Measurements from ENCODE around the gene EMX1. TPM values are rescaled to one million over a fixed set of nuclear protein-coding genes. Genes with fewer than 3 reads are reported as not detected.

Gene EMX1
- total RNA-seq, 2 experiments from 2014 or later = not detected

- Histone ChIP-seq H3K27ac (ENCODE audit: low read depth, low read length, poor library complexity, severe bottlenecking) (no peak overlapping the region), H3K4me2 (ENCODE audit: low read length) (no peak overlapping the region), H4K20me1 (ENCODE audit: insufficient read depth, low read length) (peaks cover 4% of the 10 kb centered on the region; the same call in 1 of the 2 replicates), H3K9me2 (ENCODE audit: insufficient read depth, low read length) (no peaks in the 10 kb centered on the region), H2AFZ (ENCODE audit: low read length) (no peak overlapping the region), H3K4me3 (ENCODE audit: low read depth, low read length, poor library complexity, severe bottlenecking) (no peak overlapping the region), H3K36me3 (ENCODE audit: insufficient read depth, low read length) (no peaks in the 10 kb centered on the region), H3K9me3 (ENCODE audit: low read length) (no peaks in the 10 kb centered on the region), H3K79me2 (ENCODE audit: insufficient read depth, low read depth, low read length) (no peaks in the 10 kb centered on the region), H3K4me1 (ENCODE audit: insufficient read depth, low read length, poor library complexity, severe bottlenecking) (no peaks in the 10 kb centered on the region)
- ChIA-PET POLR2A (interaction anchor here (0.8 kb wide), 1 partner anchor 625 kb away, joined by 3 read pairs; no protein-coding TSS in a partner anchor), CTCF (ENCODE audit: unreplicated experiment) (interaction anchor here (0.5 to 0.6 kb wide), 2 partner anchors 23 to 251 kb away, joined by 4 to 10 read pairs; no protein-coding TSS in a partner anchor)
- no peak for TF ChIP-seq CTCF (conservative IDR thresholded peaks at IDR 0.05; ENCODE audit: low read length)
- TF ChIP-seq EZH2phosphoT487 (IDR thresholded peaks at IDR 0.05; ENCODE audit: borderline replicate concordance, low read depth, low read length) = no peak
- no TSS peak for BruUV-seq (replicated peaks)
- intact Hi-C loops (cut with micrococcal nuclease; ENCODE audit: unreplicated experiment) = no loop called here
- DNase-seq (ENCODE audit: low spot score) = no peak
These were observed 9.0 kb downstream of the EMX1 start for GRCh38 chr2:72926368-72926767.

- no peak for DNase-seq (ENCODE audit: low spot score)
- intact Hi-C loops (cut with micrococcal nuclease; ENCODE audit: unreplicated experiment) = no loop called here
- Histone ChIP-seq H3K27ac (ENCODE audit: low read depth, low read length, poor library complexity, severe bottlenecking) (no peak overlapping the region), H3K4me2 (ENCODE audit: low read length) (no peak overlapping the region), H3K9me2 (ENCODE audit: insufficient read depth, low read length) (no peaks in the 10 kb centered on the region), H3K4me1 (ENCODE audit: insufficient read depth, low read length, poor library complexity, severe bottlenecking) (no peaks in the 10 kb centered on the region), H3K4me3 (ENCODE audit: low read depth, low read length, poor library complexity, severe bottlenecking) (no peak overlapping the region), H3K36me3 (ENCODE audit: insufficient read depth, low read length) (no peaks in the 10 kb centered on the region), H3K79me2 (ENCODE audit: insufficient read depth, low read depth, low read length) (no peaks in the 10 kb centered on the region), H2AFZ (ENCODE audit: low read length) (no peak overlapping the region), H3K9me3 (ENCODE audit: low read length) (no peaks in the 10 kb centered on the region), H4K20me1 (ENCODE audit: insufficient read depth, low read length) (peaks cover 4% of the 10 kb centered on the region; the same call in 1 of the 2 replicates)
- POLR2A ChIA-PET = no interaction called here
- no TSS peak for BruUV-seq (replicated peaks)
- CTCF ChIA-PET (ENCODE audit: unreplicated experiment) = interaction anchor here (0.6 kb wide), 1 partner anchor 23 kb away, joined by 4 read pairs; no protein-coding TSS in a partner anchor
- TF ChIP-seq EZH2phosphoT487 (IDR thresholded peaks at IDR 0.05; ENCODE audit: borderline replicate concordance, low read depth, low read length) (no peak), CTCF (conservative IDR thresholded peaks at IDR 0.05; ENCODE audit: low read length) (no peak)
These were observed 9.6 kb downstream of the EMX1 start for GRCh38 chr2:72926811-72927465.
